Measurements from ENCODE around the gene SERTAD2.

Gene SERTAD2

GRCh38 chr2:64675860-64676259, 22.1 kb upstream of the SERTAD2 start:
- no peaks in the 10 kb centered on the region for H3K27me3 ChIP-seq (ENCODE audit: control insufficient read depth, insufficient read depth, low read length, poor library complexity, severe bottlenecking)
- H3K4me1 ChIP-seq (ENCODE audit: control insufficient read depth, insufficient read depth, low read length), result peaks cover 12% of the 10 kb centered on the region
- H3K9me3 ChIP-seq (ENCODE audit: control insufficient read depth, low read length), result no peaks in the 10 kb centered on the region
- WGBS, 2 experiments, result 87 to 89% methylated on average over 5 of the region's 5 CpGs
- H3K27ac ChIP-seq (ENCODE audit: insufficient read depth, low read depth, low read length, poor library complexity, severe bottlenecking), result no peak overlapping the region
- H3K36me3 ChIP-seq (ENCODE audit: control insufficient read depth, insufficient read depth, low read length), result no peaks in the 10 kb centered on the region
- H3K4me3 ChIP-seq (ENCODE audit: insufficient read depth, low read depth, low read length), result no peak overlapping the region

DNA sequence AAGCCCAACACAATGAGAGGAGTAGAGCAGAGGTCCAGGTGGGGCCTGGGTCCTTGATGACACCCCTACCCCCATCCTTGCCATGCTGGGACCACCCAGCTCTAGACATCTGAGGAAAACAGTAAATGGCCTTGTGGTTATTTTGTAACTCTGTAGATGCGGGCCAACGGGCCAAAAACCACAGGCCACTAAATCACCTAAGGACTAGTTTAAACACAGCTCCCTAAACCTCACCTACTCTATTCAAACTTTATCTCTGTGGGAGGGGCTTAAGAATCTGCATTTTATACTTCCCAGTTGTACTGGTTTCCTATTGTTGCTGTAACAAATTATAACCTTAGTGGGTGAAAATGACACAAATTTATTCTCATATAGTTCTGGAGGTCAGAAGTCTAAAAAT, 19.0 kb upstream of the SERTAD2 start:
- WGBS, 2 experiments, result 75 to 79% methylated on average over 2 of the region's 2 CpGs
- no peak overlapping the region for H3K27ac ChIP-seq (ENCODE audit: insufficient read depth, low read depth, low read length, poor library complexity, severe bottlenecking)
- no peaks in the 10 kb centered on the region for H3K4me1 ChIP-seq (ENCODE audit: control insufficient read depth, insufficient read depth, low read length)
- no peaks in the 10 kb centered on the region for H3K9me3 ChIP-seq (ENCODE audit: control insufficient read depth, low read length)
- H3K27me3 ChIP-seq (ENCODE audit: control insufficient read depth, insufficient read depth, low read length, poor library complexity, severe bottlenecking), result no peaks in the 10 kb centered on the region
- H3K4me3 ChIP-seq (ENCODE audit: insufficient read depth, low read depth, low read length), result no peak overlapping the region
- no peaks in the 10 kb centered on the region for H3K36me3 ChIP-seq (ENCODE audit: control insufficient read depth, insufficient read depth, low read length)

DNA sequence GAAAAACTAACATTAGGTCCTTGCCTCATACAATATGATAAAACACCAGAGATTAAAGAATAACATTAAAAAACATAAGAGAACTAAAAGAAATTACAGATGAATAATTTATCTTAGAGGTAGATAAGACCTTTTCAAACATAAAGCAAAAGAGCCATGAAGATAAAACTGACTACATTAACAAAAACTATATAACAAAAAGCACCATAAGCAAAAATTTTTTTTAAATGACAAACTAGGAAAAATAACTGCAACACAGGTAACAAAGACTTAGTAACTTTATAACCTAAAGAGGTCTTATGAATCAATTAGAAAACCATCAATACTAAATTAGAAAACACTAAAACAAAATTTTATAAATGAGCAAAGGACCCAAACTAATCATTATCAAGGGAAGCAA, 16.3 kb upstream of the SERTAD2 start:
- Histone ChIP-seq H3K4me3 (ENCODE audit: insufficient read depth, low read depth, low read length) (no peak overlapping the region), H3K9me3 (ENCODE audit: control insufficient read depth, low read length) (no peaks in the 10 kb centered on the region)

DNA sequence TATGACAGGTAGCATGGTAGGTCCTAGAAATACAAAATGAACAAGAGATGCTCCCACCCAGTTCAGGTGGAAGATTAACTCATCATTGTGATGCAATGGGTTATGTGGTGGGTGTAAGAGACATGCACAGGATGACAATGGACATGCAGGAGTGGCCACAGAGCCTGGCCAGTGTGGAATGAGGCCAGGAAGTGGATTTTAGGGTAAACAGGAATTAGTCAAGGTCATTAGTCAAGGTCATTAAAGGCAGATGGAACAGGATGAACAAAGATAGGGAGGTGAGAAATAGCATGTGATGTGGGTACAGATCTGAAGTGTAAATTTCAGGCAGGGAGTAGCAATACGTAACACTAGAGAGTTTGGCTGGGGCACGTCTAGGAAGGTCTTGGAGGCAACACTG, 15.6 kb upstream of the SERTAD2 start:
- no peaks in the 10 kb centered on the region for H3K27me3 ChIP-seq (ENCODE audit: control insufficient read depth, insufficient read depth, low read length, poor library complexity, severe bottlenecking)
- H3K36me3 ChIP-seq (ENCODE audit: control insufficient read depth, insufficient read depth, low read length), result no peaks in the 10 kb centered on the region
- no peak overlapping the region for H3K27ac ChIP-seq (ENCODE audit: insufficient read depth, low read depth, low read length, poor library complexity, severe bottlenecking)
- 92 to 95% methylated on average over 2 of the region's 2 CpGs for WGBS, 2 experiments
- H3K9me3 ChIP-seq (ENCODE audit: control insufficient read depth, low read length), result no peaks in the 10 kb centered on the region
- H3K4me3 ChIP-seq (ENCODE audit: insufficient read depth, low read depth, low read length), result no peak overlapping the region
- H3K4me1 ChIP-seq (ENCODE audit: control insufficient read depth, insufficient read depth, low read length), result no peaks in the 10 kb centered on the region

More for the DNA sequence above, 16.3 kb upstream of the SERTAD2 start:
- Histone ChIP-seq H3K36me3 (ENCODE audit: control insufficient read depth, insufficient read depth, low read length) (no peaks in the 10 kb centered on the region), H3K27ac (ENCODE audit: insufficient read depth, low read depth, low read length, poor library complexity, severe bottlenecking) (no peak overlapping the region), H3K4me1 (ENCODE audit: control insufficient read depth, insufficient read depth, low read length) (no peaks in the 10 kb centered on the region), H3K27me3 (ENCODE audit: control insufficient read depth, insufficient read depth, low read length, poor library complexity, severe bottlenecking) (no peaks in the 10 kb centered on the region)

- Histone ChIP-seq H3K4me3 (ENCODE audit: insufficient read depth, low read depth, low read length) (no peak overlapping the region), H3K27ac (ENCODE audit: insufficient read depth, low read depth, low read length, poor library complexity, severe bottlenecking) (no peak overlapping the region), H3K27me3 (ENCODE audit: control insufficient read depth, insufficient read depth, low read length, poor library complexity, severe bottlenecking) (no peaks in the 10 kb centered on the region), H3K4me1 (ENCODE audit: control insufficient read depth, insufficient read depth, low read length) (no peaks in the 10 kb centered on the region), H3K9me3 (ENCODE audit: control insufficient read depth, low read length) (no peaks in the 10 kb centered on the region), H3K36me3 (ENCODE audit: control insufficient read depth, insufficient read depth, low read length) (no peaks in the 10 kb centered on the region)
- WGBS, 2 experiments, result 93 to 96% methylated on average over 3 of the region's 3 CpGs
Observed at GRCh38 chr2:64668542-64668941, 14.8 kb upstream of the SERTAD2 start.

GRCh38 chr2:64667535-64667934, 13.8 kb upstream of the SERTAD2 start:
- 94 to 96% methylated on average over 1 of the region's 1 CpG for WGBS, 2 experiments
- Histone ChIP-seq H3K27me3 (ENCODE audit: control insufficient read depth, insufficient read depth, low read length, poor library complexity, severe bottlenecking) (no peaks in the 10 kb centered on the region), H3K27ac (ENCODE audit: insufficient read depth, low read depth, low read length, poor library complexity, severe bottlenecking) (no peak overlapping the region), H3K4me1 (ENCODE audit: control insufficient read depth, insufficient read depth, low read length) (no peaks in the 10 kb centered on the region), H3K36me3 (ENCODE audit: control insufficient read depth, insufficient read depth, low read length) (no peaks in the 10 kb centered on the region), H3K9me3 (ENCODE audit: control insufficient read depth, low read length) (no peaks in the 10 kb centered on the region), H3K4me3 (ENCODE audit: insufficient read depth, low read depth, low read length) (no peak overlapping the region)

DNA sequence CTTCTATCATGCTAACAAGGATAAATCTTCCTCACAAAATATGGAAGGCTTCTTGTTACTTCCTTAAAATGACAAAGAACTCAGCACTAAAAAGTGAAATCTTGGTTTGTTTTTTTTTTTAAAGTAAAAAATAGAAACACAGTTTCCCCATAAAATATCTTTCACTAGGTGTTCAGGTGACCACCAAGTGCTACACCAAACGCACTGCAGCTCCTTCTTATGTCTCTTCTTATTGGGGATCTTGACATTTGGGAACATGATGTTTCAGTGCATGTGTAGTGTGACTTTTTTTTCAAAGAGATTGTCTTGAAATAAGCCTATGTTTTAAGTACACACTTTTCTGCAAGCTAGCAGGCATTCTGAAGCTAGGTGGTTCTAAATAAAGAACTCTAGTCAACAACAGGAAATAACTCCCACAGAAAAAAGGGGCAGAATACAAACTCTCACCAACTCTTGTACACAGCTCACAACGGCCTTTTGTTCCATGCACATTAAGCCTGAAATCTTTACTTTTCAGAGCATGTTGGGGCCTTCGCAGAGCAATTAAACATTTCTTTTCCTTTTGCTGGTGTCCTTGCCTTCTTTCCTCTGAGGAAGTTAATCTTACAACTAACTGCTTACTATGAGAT, 13.2 kb upstream of the SERTAD2 start:
- Histone ChIP-seq H3K9me3 (ENCODE audit: control insufficient read depth, low read length) (no peaks in the 10 kb centered on the region), H3K4me3 (ENCODE audit: insufficient read depth, low read depth, low read length) (no peak overlapping the region), H3K27me3 (ENCODE audit: control insufficient read depth, insufficient read depth, low read length, poor library complexity, severe bottlenecking) (no peaks in the 10 kb centered on the region), H3K27ac (ENCODE audit: insufficient read depth, low read depth, low read length, poor library complexity, severe bottlenecking) (no peak overlapping the region), H3K4me1 (ENCODE audit: control insufficient read depth, insufficient read depth, low read length) (no peaks in the 10 kb centered on the region), H3K36me3 (ENCODE audit: control insufficient read depth, insufficient read depth, low read length) (no peaks in the 10 kb centered on the region)
- WGBS, 2 experiments, result 85 to 90% methylated on average over 3 of the region's 3 CpGs

DNA sequence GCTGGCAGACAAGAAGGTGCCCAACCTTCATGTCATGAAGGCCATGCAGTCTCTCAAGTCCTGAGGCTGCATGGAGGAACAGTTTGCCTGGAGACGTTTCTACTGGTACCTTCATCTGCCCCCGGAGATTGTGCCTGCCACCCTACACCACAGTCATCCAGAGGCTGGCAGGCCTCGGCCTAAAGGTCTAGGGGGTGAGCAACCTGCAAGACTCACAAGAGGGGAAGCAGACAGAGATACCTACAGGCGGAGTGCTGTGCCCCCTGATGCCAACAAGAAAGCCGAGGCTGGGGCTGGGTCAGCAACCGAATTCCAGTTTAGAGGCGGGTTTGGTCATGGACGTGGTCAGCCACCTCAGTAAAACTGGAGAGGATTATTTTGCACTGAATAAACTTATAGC, 12.0 kb upstream of the SERTAD2 start:
- no peak overlapping the region for H3K27ac ChIP-seq (ENCODE audit: insufficient read depth, low read depth, low read length, poor library complexity, severe bottlenecking)
- H3K4me1 ChIP-seq (ENCODE audit: control insufficient read depth, insufficient read depth, low read length), result no peaks in the 10 kb centered on the region
- no peak overlapping the region for H3K4me3 ChIP-seq (ENCODE audit: insufficient read depth, low read depth, low read length)
- no peaks in the 10 kb centered on the region for H3K36me3 ChIP-seq (ENCODE audit: control insufficient read depth, insufficient read depth, low read length)
- H3K27me3 ChIP-seq (ENCODE audit: control insufficient read depth, insufficient read depth, low read length, poor library complexity, severe bottlenecking), result no peaks in the 10 kb centered on the region
- WGBS, 2 experiments, result 93% methylated on average over 7 of the region's 8 CpGs
- no peaks in the 10 kb centered on the region for H3K9me3 ChIP-seq (ENCODE audit: control insufficient read depth, low read length)

- no peaks in the 10 kb centered on the region for H3K4me1 ChIP-seq (ENCODE audit: control insufficient read depth, insufficient read depth, low read length)
- no peak overlapping the region for H3K27ac ChIP-seq (ENCODE audit: insufficient read depth, low read depth, low read length, poor library complexity, severe bottlenecking)
- H3K27me3 ChIP-seq (ENCODE audit: control insufficient read depth, insufficient read depth, low read length, poor library complexity, severe bottlenecking), result no peaks in the 10 kb centered on the region
- no peaks in the 10 kb centered on the region for H3K36me3 ChIP-seq (ENCODE audit: control insufficient read depth, insufficient read depth, low read length)
- no peaks in the 10 kb centered on the region for H3K9me3 ChIP-seq (ENCODE audit: control insufficient read depth, low read length)
- H3K4me3 ChIP-seq (ENCODE audit: insufficient read depth, low read depth, low read length), result no peak overlapping the region
- WGBS, 2 experiments, result 100% methylated on average over 1 of the region's 1 CpG
Observed at GRCh38 chr2:64663402-64663801, 9.7 kb upstream of the SERTAD2 start.

DNA sequence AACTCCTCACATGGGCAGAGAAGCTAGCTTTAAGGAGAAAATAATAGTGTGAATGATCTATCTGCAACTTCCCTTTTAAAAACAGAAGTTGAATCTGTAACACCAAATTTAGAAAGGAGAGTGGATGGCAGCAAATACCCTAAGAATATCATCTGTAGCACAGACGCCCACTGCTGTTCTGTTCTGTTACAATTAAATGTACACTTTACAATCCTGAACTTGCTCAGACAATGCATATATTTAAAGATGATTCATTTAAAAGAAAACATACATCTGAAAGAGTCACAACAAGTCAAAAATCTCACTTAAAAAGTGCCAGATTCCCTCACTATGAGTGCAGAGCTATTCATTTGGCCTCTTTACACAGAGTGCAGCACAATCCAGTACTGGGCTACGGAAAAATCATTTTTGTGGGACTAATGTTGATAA, 8.0 kb upstream of the SERTAD2 start:
- WGBS, 2 experiments, result 91 to 100% methylated on average over 1 to 2 of the region's 2 CpGs
- Histone ChIP-seq H3K27ac (ENCODE audit: insufficient read depth, low read depth, low read length, poor library complexity, severe bottlenecking) (no peak overlapping the region), H3K36me3 (ENCODE audit: control insufficient read depth, insufficient read depth, low read length) (no peaks in the 10 kb centered on the region), H3K4me1 (ENCODE audit: control insufficient read depth, insufficient read depth, low read length) (no peaks in the 10 kb centered on the region), H3K9me3 (ENCODE audit: control insufficient read depth, low read length) (no peaks in the 10 kb centered on the region), H3K27me3 (ENCODE audit: control insufficient read depth, insufficient read depth, low read length, poor library complexity, severe bottlenecking) (no peaks in the 10 kb centered on the region), H3K4me3 (ENCODE audit: insufficient read depth, low read depth, low read length) (no peak overlapping the region)

GRCh38 chr2:64659252-64659651, 5.5 kb upstream of the SERTAD2 start:
- Histone ChIP-seq H3K4me1 (ENCODE audit: control insufficient read depth, insufficient read depth, low read length) (peaks cover 5% of the 10 kb centered on the region), H3K27me3 (ENCODE audit: control insufficient read depth, insufficient read depth, low read length, poor library complexity, severe bottlenecking) (peaks cover 8% of the 10 kb centered on the region), H3K9me3 (ENCODE audit: control insufficient read depth, low read length) (no peaks in the 10 kb centered on the region), H3K36me3 (ENCODE audit: control insufficient read depth, insufficient read depth, low read length) (no peaks in the 10 kb centered on the region), H3K27ac (ENCODE audit: insufficient read depth, low read depth, low read length, poor library complexity, severe bottlenecking) (no peak overlapping the region), H3K4me3 (ENCODE audit: insufficient read depth, low read depth, low read length) (no peak overlapping the region)
- 84 to 91% methylated on average over 2 of the region's 2 CpGs for WGBS, 2 experiments

Data from ectodermal cell (in vitro differentiated cells).